Activated CD4-positive, CD25-positive, alpha-beta regulatory T cell treated with anti-CD3 and anti-CD28 coated beads, Interleukin-2, amount 50 U/mL, for 72 hours (primary cell): ENCODE data around the gene TPX2.

Experiments
- DNase-seq: peaks from one replicate; pipeline ENCODE4 v3.0.0; 2021

The TPX2 gene

DNA sequence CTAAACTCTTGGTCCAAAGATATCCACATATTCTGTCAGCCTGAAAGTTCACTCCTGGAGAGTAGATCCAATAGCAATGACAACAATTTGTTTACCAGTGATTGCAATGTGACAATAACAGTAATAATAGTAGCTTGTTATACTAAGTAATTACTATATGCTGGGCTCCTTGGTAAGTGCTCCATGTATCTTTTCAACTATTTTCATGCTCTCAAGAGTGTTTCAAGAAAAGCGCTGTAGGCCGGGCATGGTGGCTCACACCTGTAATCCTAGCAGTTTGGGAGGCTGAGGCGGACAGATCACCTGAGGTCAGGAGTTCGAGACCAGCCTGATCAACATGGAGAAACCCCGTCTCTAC is 31.9 kb upstream of the TPX2 start:
- no peak for DNase-seq

DNA sequence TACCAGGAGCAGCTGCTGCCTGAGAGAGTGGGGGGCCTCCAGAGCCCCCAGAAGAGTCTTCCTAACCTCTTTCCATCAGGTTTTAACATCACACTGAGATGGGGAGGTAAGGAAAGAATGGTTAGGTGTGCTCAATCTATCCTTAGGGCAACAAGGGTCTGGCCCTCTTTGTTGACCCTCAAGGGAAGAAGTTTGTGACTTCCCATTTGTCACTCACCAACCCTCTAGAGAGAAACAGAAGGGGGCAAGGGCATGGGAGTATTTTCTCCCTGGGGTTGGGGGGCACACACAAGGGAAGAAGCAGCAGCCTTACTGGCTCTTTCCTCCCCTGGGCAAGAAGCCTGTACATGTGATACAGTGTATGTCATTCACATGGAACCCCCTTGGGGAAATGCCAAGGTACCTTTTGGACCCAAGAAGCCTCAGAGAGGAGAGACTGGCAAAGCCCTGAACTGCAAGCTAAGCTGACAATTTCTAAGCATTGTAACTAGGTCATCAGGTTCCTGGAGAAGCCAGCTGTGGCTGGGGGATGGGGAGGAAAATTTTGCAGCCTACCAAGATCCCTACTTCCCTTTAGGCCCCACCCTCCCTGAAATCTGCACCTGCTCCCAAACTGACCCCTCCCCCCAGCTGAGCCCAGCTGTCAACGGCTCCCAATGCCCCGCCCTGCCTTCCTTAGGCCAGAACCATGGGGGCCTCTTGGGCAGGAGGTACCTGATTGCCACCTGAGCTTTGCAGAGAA is 30.9 kb upstream of the TPX2 start:
- DNase-seq = no peak

DNA sequence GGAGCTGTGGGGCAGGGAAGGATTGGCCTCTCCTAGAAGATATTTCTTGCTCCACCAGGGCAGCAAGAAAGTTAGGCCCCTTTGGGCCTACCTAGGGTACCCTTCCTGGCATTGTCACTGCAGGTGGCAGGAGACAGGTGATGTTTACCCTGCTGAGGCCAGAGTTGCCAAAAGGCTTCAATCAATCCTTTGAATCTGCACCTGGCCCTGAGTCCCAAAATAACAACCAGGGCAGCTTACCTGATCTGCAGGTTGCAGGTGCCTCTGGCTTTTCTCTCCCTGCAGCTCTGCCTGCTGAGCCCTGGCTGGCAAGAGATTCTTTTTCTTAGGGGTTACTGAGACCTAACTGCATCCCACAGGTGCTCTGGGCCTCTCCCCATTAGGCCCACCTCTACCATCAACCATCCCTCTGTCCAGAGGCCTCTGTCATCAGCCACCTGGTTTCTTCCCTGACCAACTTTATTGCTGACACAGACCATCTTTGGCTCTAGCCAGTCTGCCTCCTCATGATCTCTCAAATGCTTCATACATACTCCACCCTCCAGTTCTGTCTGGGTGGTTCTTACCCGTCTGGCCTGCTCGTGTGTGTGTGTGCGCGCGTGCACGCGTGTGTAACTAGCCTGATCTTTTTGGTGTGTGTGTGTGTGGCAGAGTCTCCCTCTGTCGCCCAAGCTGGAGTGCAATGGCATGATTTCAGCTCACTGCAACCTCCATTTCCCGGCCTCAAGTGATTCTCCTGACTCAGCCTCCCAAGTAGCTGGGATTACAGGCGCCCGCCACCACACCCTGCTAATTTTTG is 30.2 kb upstream of the TPX2 start:
- DNase-seq = no peak

DNA sequence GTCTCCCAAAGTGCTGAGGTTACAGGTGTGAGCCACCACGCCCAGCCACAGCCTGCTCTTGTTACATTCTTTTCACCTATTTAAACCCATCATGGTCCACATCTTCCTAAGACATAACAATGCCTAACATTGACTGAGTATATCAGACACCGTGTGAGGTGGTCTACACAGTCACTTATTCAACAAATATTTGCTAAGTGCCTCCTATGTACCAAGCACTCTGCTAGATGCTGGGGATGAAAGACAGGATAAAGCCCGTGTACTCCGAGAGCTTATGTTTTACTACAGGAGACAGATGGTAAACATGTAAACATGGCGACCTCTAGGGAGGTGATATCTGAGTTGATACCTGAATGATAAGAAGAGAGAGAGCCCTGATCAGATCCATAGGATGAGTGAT is 29.2 kb upstream of the TPX2 start:
- no peak for DNase-seq

DNA sequence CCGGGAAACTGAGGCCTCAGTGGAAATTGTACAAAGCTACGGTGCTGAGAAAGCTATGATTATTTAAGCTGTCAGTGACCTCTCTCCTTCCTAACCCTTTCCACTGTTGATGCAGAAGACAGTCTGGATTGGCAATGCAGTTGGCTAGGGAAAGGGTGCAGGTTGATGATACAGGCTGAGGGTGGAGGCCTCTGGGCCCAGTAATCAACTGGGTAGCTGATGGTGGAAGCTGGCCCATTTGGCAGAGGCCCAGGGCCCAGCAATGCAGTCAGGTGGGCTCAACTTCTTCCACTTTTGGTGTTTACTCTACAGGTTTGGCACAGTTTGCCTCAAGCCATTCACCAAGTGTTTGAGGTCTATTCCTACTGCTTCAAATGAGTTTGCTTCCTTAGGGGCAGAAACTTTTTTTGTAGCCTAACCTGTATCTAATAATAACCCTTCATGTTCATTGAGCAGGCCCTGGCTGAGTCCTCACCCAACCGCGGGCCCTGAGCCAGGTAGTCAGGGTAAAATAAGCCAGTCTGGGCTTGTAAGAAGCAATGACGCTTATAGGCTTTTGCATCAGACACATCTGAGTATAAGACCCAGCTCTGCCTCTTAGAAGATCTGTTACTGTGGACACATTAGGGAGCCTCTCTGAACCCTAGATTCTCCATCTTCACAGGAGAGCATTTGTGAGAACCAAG is 28.5 kb upstream of the TPX2 start:
- no peak for DNase-seq

DNA sequence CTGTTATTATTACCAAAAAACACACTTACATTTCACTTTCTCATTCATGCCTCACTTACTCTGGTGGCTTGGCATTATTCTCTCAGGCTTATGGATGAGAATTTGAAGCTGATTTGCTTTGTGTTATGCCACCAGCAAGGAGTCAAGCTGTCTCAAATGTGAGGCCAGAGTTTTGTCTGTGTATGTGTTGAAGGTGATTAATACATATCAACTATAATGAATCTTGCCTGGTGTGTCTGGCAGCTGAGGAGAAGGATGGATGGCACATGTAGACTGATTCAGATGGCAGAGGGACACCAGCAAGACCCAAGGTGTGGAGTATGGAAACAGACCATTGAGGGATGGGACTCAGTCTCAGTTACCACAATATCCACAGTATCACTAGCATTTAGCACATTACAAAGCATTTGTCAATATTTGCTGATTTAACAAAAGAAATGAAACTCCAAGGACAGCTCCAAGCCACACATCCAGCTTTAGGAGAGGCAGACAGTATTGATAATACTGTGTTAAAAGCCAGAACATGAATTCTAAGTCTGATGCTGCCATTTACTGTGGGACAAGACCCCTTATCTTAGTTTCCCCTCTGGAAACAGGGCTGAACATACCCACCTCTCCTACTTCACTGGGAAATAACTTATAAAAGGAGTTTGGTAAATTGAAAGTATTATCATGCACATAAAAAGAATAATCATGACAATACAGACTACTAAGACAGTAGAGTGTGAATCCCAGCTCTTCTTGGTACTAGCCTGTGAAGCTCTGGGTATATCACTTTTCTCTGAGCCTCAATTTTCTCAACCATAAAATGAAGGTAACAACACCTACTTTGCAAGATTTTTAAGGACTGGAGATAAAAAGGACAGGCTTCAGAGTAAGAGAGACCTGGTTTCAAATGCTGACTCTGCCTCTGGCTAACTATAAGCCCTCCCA is 27.6 kb upstream of the TPX2 start:
- DNase-seq = no peak

DNA sequence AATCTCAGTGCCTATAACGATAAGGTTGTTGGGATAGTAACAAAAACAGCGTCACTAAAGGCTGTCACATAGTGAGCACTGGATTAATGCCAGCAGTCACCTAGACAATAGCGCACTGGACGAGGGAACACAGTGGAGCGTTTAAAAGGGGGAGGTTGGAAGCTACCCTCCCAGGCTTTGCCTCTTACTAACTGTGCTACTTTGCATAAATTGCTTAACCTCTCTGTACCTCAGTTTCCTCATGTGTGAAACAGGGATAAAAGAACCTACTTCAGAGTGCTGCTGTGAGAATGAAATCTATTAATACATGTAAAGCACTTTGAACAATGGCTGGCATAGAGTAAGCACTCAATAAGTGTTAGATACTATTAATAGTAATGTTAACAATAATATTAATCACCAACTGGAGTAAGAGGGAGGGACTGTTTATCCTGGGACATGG is 27.0 kb upstream of the TPX2 start:
- no peak for DNase-seq

DNA sequence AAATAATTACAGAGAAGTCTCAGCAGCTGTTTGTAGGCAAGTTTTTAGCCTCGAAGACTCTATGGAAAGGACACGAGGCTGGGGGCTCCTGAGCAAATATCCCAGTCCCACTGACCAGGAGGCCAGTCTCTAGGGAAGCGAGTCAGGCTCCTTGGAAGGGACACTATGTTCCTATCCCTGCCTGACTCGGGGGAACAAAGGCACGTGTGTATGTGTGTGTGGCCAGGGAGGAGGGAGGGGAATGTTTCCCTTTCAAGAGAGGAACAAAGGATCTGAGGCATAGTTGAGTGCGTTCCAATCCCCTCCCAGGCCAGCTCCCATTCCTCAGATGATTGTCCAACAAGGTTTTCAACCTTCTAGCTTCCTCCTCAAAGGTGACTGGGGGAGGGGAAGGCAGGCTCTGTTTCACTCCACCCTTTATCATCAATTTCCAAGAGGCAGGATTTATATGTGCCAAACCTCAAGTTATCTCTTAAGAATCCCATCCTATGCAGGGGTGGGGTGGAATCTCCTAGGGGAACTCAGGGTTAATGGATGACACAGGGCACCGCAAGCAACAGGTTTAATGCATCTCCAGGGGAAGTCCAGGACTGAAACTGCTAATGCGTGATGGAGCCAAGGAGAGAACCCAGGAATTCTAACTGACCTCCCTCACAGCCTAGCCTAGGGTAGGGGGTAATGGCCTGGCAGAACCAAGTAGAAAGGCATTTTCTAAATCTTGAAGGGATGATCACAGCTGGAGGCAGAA is 26.4 kb upstream of the TPX2 start:
- DNase-seq = no peak

DNA sequence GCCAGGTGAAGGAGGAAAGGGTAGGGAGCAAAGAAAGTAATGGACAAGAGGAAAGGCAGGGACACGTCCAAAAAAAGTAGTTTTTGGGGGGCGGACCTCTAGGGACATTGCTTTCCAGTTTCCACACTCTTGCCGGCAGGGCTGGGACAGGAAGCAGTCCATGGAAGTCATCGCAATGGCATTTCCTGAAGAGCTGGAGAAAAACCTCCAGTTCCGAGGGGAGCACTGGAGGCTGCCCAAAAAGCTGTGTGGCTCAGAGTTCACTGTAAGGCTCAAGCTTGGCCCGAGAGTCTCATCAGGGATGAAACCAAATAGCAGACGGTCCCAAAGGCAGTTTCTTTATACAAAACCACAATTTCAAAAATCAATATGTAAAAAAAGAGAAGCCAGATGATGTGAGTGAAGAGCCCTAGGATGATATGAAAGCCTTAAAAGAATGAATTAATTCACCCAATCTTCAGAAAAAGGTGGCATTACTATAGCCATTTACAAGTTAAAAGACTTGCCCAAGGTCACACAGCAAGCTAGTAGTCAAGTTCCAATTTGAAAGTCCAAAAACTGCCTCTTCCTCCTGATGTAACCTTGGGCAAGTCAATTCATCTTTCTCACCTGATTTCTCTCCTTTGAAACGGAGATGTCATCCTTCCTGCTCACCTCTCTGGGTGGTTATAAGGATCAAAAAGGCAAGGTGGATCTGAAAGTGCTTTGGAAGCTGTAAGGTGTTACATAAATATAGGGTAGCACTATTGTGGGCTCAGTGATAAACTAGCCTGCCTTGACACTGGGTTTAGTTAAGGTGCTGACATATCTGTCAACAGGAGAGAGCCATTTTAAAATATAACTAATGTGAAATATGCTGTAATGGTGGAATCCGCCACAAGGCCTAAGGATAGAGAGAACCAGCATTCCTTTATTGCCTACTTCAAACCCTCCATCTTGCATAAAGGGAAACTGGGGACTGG is 25.5 kb upstream of the TPX2 start:
- DNase-seq = no peak

DNA sequence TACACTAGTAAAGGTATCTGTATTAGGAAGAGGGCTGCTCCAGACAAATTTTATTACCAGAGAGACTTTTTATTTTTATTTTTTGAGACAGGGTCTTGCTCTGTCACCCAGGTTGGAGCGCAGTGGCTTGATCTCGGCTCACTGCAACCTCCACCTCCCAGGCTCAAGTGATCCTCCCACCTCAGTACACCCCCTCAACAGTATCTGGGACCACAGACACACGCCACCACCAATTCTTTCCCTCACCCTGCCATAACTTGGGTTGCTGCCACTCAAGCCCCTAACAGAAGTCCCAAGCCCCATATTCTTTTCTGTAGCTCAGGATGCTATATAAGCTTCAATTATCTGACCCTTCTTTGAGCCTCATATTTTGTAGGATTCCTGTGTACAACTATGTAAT is 23.3 kb upstream of the TPX2 start:
- DNase-seq = no peak

DNA sequence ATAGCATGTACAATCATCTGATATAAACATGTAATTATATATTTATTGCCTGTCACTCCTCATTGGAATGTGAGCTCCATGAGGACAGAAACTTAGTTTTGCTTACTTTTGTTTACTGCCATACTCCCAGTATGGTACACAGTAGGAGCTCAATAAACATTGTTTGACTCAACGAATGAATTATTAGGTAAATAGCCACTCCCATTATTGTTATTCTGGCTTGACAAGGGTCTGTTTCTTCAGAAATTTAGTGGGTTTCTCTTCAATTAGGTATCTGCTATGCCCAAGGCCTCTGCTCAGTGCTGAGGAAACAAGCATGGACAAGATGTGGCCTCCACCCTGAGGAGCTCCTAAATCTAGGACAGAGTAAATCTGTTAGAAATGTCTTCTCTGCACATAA is 22.7 kb upstream of the TPX2 start:
- DNase-seq = no peak

DNA sequence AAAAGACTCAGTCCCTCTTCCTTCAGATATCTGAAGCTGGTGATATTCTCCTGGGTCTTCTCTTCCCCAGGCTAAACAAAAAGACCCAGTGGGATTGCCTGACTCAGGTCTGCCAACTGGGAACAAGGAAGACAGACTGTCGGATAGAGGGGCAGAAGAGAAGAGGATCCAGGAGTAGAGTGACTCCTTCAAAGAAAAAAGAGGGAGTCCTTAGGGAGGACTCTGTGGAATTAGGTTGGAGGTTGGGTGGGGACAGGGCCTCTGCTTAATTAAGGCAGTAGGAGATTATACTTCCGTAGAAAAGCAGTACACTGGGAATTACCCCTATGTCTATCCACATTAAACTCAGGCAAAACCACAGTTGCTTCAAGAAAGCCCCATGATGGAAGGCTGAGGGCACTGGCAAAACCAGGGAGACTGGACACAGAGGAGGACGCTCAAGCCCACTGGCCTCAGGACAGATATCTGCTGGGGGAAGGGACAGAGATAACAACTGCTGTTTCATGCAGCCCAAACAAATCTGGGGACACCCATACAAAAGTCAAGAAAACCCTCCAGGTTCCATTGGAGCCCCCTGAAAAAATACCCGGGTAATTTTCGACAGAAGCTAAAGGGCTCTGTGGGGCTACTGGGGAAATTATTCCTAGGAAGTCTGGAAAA is 22.1 kb upstream of the TPX2 start:
- DNase-seq = no peak

DNA sequence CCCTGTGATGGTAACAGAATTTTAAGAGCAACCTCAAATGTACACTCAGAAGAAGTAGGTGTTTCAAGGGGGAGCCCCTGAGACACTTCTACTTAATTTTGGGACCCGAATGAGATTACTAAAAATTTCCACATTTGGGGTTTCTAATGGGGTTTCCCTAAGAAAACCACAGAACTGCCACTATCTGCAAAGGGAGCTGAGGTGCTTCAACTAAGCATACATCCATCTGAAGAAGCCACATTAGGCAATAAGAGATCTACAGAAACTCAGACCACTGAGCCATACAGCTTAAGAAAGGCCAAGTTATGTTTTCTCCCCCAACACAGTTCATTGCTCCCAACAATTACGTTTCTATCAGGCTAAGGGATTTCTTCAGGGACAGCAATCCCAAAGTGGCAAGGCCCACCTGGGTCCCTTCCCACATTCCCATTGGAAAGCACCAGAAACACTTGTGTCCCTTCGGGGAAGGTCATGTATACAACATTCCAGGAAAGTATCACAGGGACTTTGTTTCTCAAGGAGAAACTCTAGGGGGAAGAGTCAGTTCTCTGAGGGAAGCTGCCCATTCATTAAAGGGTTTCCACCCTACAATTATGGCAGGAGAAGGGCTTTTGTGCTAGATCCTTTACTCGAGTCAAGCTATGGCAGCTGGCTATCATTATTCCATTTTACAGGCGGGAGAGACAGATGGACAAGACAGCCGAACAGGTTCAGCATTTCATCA is 21.4 kb upstream of the TPX2 start:
- no peak for DNase-seq

DNA sequence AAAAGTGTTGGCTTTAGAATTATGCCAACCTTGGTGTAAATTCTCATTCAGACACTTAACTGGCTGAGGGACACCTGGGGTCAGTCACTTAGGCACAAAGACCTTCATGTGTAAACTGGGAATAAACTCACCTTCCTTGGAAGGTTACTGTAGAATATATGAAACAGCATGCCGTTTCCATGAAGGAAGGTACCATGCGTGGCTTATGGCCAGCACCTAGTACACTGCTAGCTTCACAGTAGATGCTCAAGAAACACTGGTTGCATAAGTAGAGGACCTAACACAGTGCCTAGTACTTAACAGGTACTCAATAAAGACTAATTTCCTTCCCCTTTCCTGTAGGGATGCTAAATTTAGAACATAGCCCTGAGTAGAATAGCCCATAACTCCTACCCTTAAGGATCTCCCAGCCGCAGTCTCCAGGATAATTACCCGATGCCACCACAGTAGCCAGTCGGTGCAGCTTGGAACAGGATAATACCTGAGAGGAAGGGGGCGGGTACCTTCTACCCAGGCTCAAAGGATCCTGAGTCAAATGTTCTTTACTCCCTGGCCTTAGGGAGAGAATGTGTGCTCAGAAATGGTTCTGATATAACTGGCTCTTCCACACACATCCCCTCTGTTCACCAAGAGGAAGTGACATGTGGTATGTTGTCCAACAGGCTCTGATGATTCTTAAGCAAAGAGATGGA is 20.0 kb upstream of the TPX2 start:
- no peak for DNase-seq

DNA sequence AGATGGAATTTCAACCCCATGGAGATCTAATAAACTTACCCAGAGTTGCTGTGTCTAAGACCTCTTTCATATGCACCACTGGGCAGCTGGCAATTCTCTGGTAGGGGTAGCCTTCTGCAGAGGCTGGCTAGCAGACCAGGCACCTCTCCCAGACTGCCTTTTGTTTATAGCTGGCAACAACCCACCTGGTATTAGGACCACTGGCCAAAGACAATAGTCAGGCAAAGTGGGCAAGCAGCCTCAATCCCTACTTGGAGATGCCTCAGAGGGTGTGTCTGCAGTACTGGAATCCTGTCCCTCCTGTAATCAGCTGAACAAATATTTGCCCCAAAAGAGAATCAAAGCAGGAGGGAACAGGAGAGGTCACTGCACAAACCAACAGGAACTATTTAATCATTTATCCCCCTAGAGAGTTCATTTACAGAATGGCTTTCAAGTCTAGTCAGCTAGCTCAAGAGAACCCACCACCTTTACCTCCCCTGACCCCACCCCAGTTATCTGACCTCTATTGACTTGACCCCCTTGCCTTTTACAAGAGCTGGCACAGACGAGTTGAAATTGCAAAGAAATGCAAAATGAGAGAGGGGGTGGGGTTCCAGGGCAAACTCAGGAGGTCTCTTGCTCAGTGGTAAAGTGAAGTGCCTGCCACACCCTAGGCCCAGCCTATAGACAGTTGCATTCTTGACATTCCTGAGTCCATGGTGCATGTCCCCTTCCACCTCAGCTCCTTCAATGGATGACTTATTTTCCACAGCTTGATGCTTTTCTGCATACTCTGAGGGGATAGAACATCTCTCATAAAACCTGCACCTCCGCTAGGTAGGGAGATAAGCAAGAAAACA is 19.2 kb upstream of the TPX2 start:
- no peak for DNase-seq

DNA sequence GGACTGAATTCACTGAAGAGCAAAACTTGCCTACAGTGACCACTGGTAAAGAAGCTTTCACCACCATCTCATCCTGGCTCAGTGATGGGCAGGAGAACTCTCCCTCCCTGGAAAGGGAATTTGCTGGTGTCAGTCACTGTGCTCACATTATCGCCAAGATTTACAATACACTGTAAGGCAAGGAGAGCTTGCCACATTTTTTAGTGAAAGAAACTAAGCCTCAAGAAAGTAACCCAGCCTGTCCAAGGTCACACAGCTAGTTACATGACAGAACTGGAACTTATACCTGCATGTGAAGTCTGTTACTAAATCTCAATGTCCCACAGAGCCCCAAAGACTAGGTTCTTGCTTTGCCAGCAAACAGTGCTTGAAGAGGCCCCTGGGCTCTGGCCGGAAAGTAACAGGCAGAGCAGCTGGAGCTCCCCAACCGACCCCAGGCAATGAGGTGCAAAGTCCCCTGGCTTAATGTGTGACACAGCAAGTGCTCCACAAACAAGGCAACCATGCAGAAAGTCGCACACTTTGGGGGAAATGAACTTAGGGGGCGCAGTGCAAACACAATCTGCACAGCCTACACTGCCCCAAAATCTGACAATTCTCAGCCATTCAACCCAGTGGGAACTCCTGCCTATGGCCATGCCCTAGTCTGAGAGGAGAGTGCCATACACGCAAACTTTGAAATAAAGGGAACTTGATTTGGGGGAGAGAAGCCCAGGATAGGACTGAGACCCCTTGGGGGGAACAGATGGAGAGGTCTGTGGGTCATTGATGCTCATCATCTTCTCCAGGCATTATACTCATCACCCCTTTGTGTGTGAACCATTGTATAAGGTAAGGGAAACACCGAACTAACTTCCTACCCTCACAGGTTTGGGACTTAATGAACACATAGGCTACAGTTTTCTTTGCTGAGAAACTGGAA is 18.3 kb upstream of the TPX2 start:
- DNase-seq = no peak
